DOHH2 (cell line): ENCODE data around the gene HRH4.

ENCODE experiments used
- H3F3A ChIP-seq: fragments of 200-600 bp; sonication (generic), shearing (Covaris generic); 2 replicates; pipeline ENCODE4 v1.6.0; 2016; ENCODE audit warnings: antibody characterized with exemption, mild to moderate bottlenecking; ENCODE audit not compliant: control insufficient read depth, insufficient read depth
- H3K27ac ChIP-seq: fragments of 200-600 bp; sonication (generic); 2 replicates; pipeline ENCODE4 v1.5.1; 2014; ENCODE audit warnings: low read depth, mild to moderate bottlenecking, low read length, moderate library complexity
- H3K27me3 ChIP-seq: fragments of 200-600 bp; sonication (generic); 2 replicates; pipeline ENCODE4 v1.6.1; 2014; ENCODE audit warnings: mild to moderate bottlenecking, low read length, mixed read lengths; ENCODE audit not compliant: control insufficient read depth
- H3K36me3 ChIP-seq: fragments of 200-600 bp; sonication (generic); 2 replicates; pipeline ENCODE4 v1.6.1; 2014; ENCODE audit warnings: mild to moderate bottlenecking, low read length, moderate library complexity, mixed read lengths; ENCODE audit not compliant: control insufficient read depth
- H3K4me1 ChIP-seq: fragments of 200-600 bp; sonication (generic); 2 replicates; pipeline ENCODE4 v1.6.1; 2014; ENCODE audit warnings: mild to moderate bottlenecking, low read length, mixed read lengths; ENCODE audit not compliant: control insufficient read depth
- H3K4me2 ChIP-seq: fragments of 200-600 bp; sonication (generic); 2 replicates; pipeline ENCODE4 v1.6.0; 2014; ENCODE audit warnings: mild to moderate bottlenecking, low read length, moderate library complexity
- H3K4me3 ChIP-seq: fragments of 200-600 bp; sonication (generic); 2 replicates; pipeline ENCODE4 v1.5.1; 2014; ENCODE audit warnings: mild to moderate bottlenecking, low read length, mixed read lengths
- H3K79me2 ChIP-seq: fragments of 200-600 bp; sonication (generic); 2 replicates; pipeline ENCODE4 v1.6.1; 2014; ENCODE audit warnings: mild to moderate bottlenecking, low read length, mixed read lengths; ENCODE audit not compliant: control insufficient read depth
- H3K9me2 ChIP-seq: fragments of 200-600 bp; sonication (generic); replicated peaks from 2 replicates; pipeline ENCODE4 v1.6.1; 2014; ENCODE audit warnings: mild to moderate bottlenecking, low read length, mixed read lengths; ENCODE audit not compliant: control insufficient read depth
- H3K9me3 ChIP-seq: fragments of 200-600 bp; sonication (generic); 2 replicates; pipeline ENCODE4 v1.6.1; 2014; ENCODE audit warnings: antibody characterized with exemption, low read length, mixed read lengths; ENCODE audit not compliant: control insufficient read depth, insufficient read depth
- H4K20me1 ChIP-seq: fragments of 200-600 bp; sonication (generic); 2 replicates; pipeline ENCODE4 v1.6.0; 2014; ENCODE audit warnings: low read depth, mild to moderate bottlenecking, antibody characterized with exemption, low read length, moderate library complexity; ENCODE audit not compliant: control insufficient read depth, insufficient read depth
- CTCF ChIP-seq: fragments of 200-600 bp; sonication (generic); IDR thresholded peaks from one replicate; pipeline ENCODE4 v1.5.1; 2014; ENCODE audit warnings: antibody characterized with exemption, mild to moderate bottlenecking, low read depth, low read length; ENCODE audit not compliant: poor library complexity, severe bottlenecking
- EZH2phosphoT487 ChIP-seq: fragments of 200-600 bp; sonication (generic); IDR thresholded peaks from 2 replicates; pipeline ENCODE4 v1.6.1; 2017; ENCODE audit warnings: borderline replicate concordance, mild to moderate bottlenecking, antibody characterized with exemption, low read length, moderate library complexity, mixed read lengths

Gene HRH4

GRCh38 chr18:24460388-24460787, at the start of gene HRH4:
Gene HRH4 (plus strand): TSS chr18:24460637. CDS start chr18:24460729, 92 bp downstream.
- Histone ChIP-seq H3K27ac (no peak within 1 kb of the TSS), H3K9me3 (no peaks in the 10 kb centered on the region)

GRCh38 chr18:24413148-24413547, 47.3 kb upstream of the HRH4 start:
- Histone ChIP-seq H3K4me2 (no peak overlapping the region), H3K36me3 (no peaks in the 10 kb centered on the region)
- TF ChIP-seq EZH2phosphoT487 = no peak
- no peak for TF ChIP-seq CTCF

More at GRCh38 chr18:24460388-24460787, at the start of gene HRH4:
- H3K4me1 ChIP-seq = no peaks in the 10 kb centered on the region
- no peaks in the 10 kb centered on the region for H3K9me2 ChIP-seq
- H3K36me3 ChIP-seq = no peaks in the 10 kb centered on the region
- no peak within 1 kb of the TSS for H3K4me2 ChIP-seq
- H3K27me3 ChIP-seq = no peaks in the 10 kb centered on the region
- H3F3A ChIP-seq = no peaks in the 10 kb centered on the region
- H4K20me1 ChIP-seq = no peaks in the 10 kb centered on the region
- no peaks in the 10 kb centered on the region for H3K79me2 ChIP-seq
- TF ChIP-seq EZH2phosphoT487 (no peak), CTCF (no peak)
- no peak within 1 kb of the TSS for H3K4me3 ChIP-seq

GRCh38 chr18:24414349-24415003, 46.0 kb upstream of the HRH4 start:
- no peaks in the 10 kb centered on the region for H4K20me1 ChIP-seq
- H3K9me3 ChIP-seq = no peaks in the 10 kb centered on the region
- no peaks in the 10 kb centered on the region for H3K36me3 ChIP-seq
- no peaks in the 10 kb centered on the region for H3F3A ChIP-seq
- H3K27me3 ChIP-seq = 0 out of 2 replicates have a peak, but pooled peaks cover 2% of the 10 kb centered on the region
- no peak overlapping the region for H3K27ac ChIP-seq
- H3K9me2 ChIP-seq = no peaks in the 10 kb centered on the region
- no peak overlapping the region for H3K4me3 ChIP-seq
- no peaks in the 10 kb centered on the region for H3K4me1 ChIP-seq
- H3K79me2 ChIP-seq = no peaks in the 10 kb centered on the region
- TF ChIP-seq EZH2phosphoT487 = no peak
- TF ChIP-seq CTCF = no peak
- H3K4me2 ChIP-seq = no peak overlapping the region

More at GRCh38 chr18:24413148-24413547, 47.3 kb upstream of the HRH4 start:
- no peaks in the 10 kb centered on the region for H3K79me2 ChIP-seq
- H3K27me3 ChIP-seq = no peaks in the 10 kb centered on the region
- no peak overlapping the region for H3K27ac ChIP-seq
- no peak overlapping the region for H3K4me3 ChIP-seq
- H4K20me1 ChIP-seq = no peaks in the 10 kb centered on the region
- no peaks in the 10 kb centered on the region for H3F3A ChIP-seq
- no peaks in the 10 kb centered on the region for H3K9me3 ChIP-seq
- no peaks in the 10 kb centered on the region for H3K4me1 ChIP-seq
- no peaks in the 10 kb centered on the region for H3K9me2 ChIP-seq
